Neuronal stem cell (in vitro differentiated cells): ENCODE results near the gene TMPRSS11A.

ENCODE experiments used
- DNase-seq: peaks from one replicate; pipeline ENCODE4 v3.0.0-alpha.2; 2013; ENCODE audit warnings: low spot score
- H2AFZ ChIP-seq: one replicate; pipeline ENCODE4 v1.6.1; 2013; ENCODE audit warnings: mild to moderate bottlenecking, low read length, inconsistent platforms
- H2AK5ac ChIP-seq: 2 replicates; pipeline ENCODE4 v1.6.1; 2013; ENCODE audit warnings: low read depth, mild to moderate bottlenecking, inconsistent platforms, low read length, moderate library complexity, mixed read lengths
- H2BK120ac ChIP-seq: 2 replicates; pipeline ENCODE4 v1.6.1; 2013; ENCODE audit warnings: low read depth, mild to moderate bottlenecking, inconsistent platforms, low read length, moderate library complexity, mixed read lengths
- H2BK12ac ChIP-seq: one replicate; pipeline ENCODE4 v1.6.1; 2013; ENCODE audit warnings: low read length, inconsistent platforms
- H2BK15ac ChIP-seq: 2 replicates; pipeline ENCODE4 v1.6.1; 2013; ENCODE audit warnings: mild to moderate bottlenecking, low read length, inconsistent platforms, mixed read lengths
- H2BK5ac ChIP-seq: one replicate; pipeline ENCODE4 v1.6.1; 2013; ENCODE audit warnings: inconsistent platforms, mild to moderate bottlenecking, low read length, moderate library complexity
- H3K14ac ChIP-seq: one replicate; pipeline ENCODE4 v1.6.1; 2013; ENCODE audit warnings: low read length, inconsistent platforms
- H3K18ac ChIP-seq: 2 replicates; pipeline ENCODE4 v1.6.1; 2013; ENCODE audit warnings: low read length, inconsistent platforms
- H3K23ac ChIP-seq: 2 replicates; pipeline ENCODE4 v1.6.1; 2013; ENCODE audit warnings: low read depth, mild to moderate bottlenecking, mixed read lengths, low read length, inconsistent platforms; ENCODE audit not compliant: poor library complexity
- H3K27ac ChIP-seq: replicated peaks from 3 replicates; pipeline ENCODE4 v1.5.1; 2013; ENCODE audit warnings: low read length, inconsistent platforms
- H3K27me3 ChIP-seq, 3 experiments: 2 replicates each; pipeline ENCODE4 v1.6.1; 2013; ENCODE audit warnings: low read length in 3 of 3, mild to moderate bottlenecking in 2 of 3, inconsistent platforms in 1 of 3, low read depth in 1 of 3, mixed read lengths in 1 of 3, moderate library complexity in 1 of 3; ENCODE audit not compliant: control insufficient read depth in 3 of 3, insufficient read depth in 3 of 3
- H3K36me3 ChIP-seq, 2 donors: replicated peaks in 1 of 2; 2 replicates each; pipeline ENCODE4 v1.6.1; 2013; ENCODE audit warnings: low read length in 2 of 2; ENCODE audit not compliant: control insufficient read depth in 2 of 2, insufficient read depth in 2 of 2
- H3K4ac ChIP-seq: 2 replicates; pipeline ENCODE4 v1.6.1; 2013; ENCODE audit warnings: inconsistent platforms, mild to moderate bottlenecking, low read length, moderate library complexity
- H3K4me1 ChIP-seq, 2 donors: 1 replicate in 1 of 2; 2 replicates in 1 of 2; pipeline ENCODE4 v1.6.1; 2013; ENCODE audit warnings: low read length in 2 of 2, low read depth in 1 of 2; ENCODE audit not compliant: control insufficient read depth in 2 of 2, insufficient read depth in 1 of 2
- H3K4me2 ChIP-seq: one replicate; pipeline ENCODE4 v1.6.1; 2013; ENCODE audit warnings: mild to moderate bottlenecking, low read length, inconsistent platforms; ENCODE audit not compliant: insufficient read depth, poor library complexity, severe bottlenecking
- H3K4me3 ChIP-seq, 2 donors: 2 replicates each; pipeline ENCODE4 v1.5.1; 2013; ENCODE audit warnings: low read length in 2 of 2, mild to moderate bottlenecking in 2 of 2, inconsistent platforms in 1 of 2, moderate library complexity in 1 of 2
- H3K79me1 ChIP-seq: one replicate; pipeline ENCODE4 v1.6.1; 2013; ENCODE audit warnings: low read depth, mild to moderate bottlenecking, inconsistent platforms, low read length, moderate library complexity
- H3K9ac ChIP-seq: one replicate; pipeline ENCODE4 v1.6.1; 2013; ENCODE audit warnings: mild to moderate bottlenecking, low read depth, low read length, inconsistent platforms; ENCODE audit not compliant: poor library complexity
- H3K9me3 ChIP-seq, 2 donors: replicated peaks in 1 of 2; 2 replicates each; pipeline versions ENCODE3 to v1.6.1; 2013; ENCODE audit warnings: low read length in 2 of 2, mild to moderate bottlenecking in 2 of 2, inconsistent platforms in 1 of 2, low read depth in 1 of 2, mixed read lengths in 1 of 2, moderate library complexity in 1 of 2; ENCODE audit not compliant: control insufficient read depth in 2 of 2, insufficient read depth in 1 of 2
- H4K8ac ChIP-seq: one replicate; pipeline ENCODE4 v1.6.1; 2013; ENCODE audit warnings: low read depth, mild to moderate bottlenecking, inconsistent platforms, low read length, moderate library complexity
- H4K91ac ChIP-seq: one replicate; pipeline ENCODE4 v1.6.1; 2013; ENCODE audit warnings: low read length, low read depth, mild to moderate bottlenecking, inconsistent platforms; ENCODE audit not compliant: poor library complexity
- WGBS, 2 donors: extraction: QIAGEN DNeasy Blood & Tissue Kit; methylation state at CpG; one replicate each; pipeline ENCODE4 v1.1.7; 2013; ENCODE audit warnings: missing lambda C conversion rate in 2 of 2, mixed read lengths in 1 of 2; ENCODE audit not compliant: insufficient read length in 2 of 2, insufficient replicate concordance in 1 of 2; ENCODE audit errors: extremely low coverage in 2 of 2; 5-methylcytosine and 5-hydroxymethylcytosine counted together

Gene TMPRSS11A

GRCh38 chr4:67988991-67989390 is 25.7 kb upstream of the TMPRSS11A start:
- no peak overlapping the region for H2BK15ac ChIP-seq
- H3K27me3 ChIP-seq, result no peaks in the 10 kb centered on the region
- no peak overlapping the region for H3K4me3 ChIP-seq
- H2BK12ac ChIP-seq, result no peak overlapping the region
- H3K9me3 ChIP-seq, result no peaks in the 10 kb centered on the region
- H2BK120ac ChIP-seq, result no peak overlapping the region
- no peaks in the 10 kb centered on the region for H3K4me1 ChIP-seq
- H2AFZ ChIP-seq, result no peak overlapping the region
- no peak overlapping the region for H3K18ac ChIP-seq
- no CpG with 5 or more reads among the region's 5 CpGs for WGBS, 2 donors
- H3K23ac ChIP-seq, result no peak overlapping the region
- H3K4ac ChIP-seq, result no peak overlapping the region
- no peak overlapping the region for H3K9ac ChIP-seq
- no peak overlapping the region for H3K4me2 ChIP-seq
- no peaks in the 10 kb centered on the region for H3K79me1 ChIP-seq
- no peak overlapping the region for H3K27ac ChIP-seq
- no peaks in the 10 kb centered on the region for H3K36me3 ChIP-seq
- no peak overlapping the region for H4K91ac ChIP-seq
- H3K14ac ChIP-seq, result no peak overlapping the region
- H2BK5ac ChIP-seq, result no peak overlapping the region
- DNase-seq, result no peak
- no peak overlapping the region for H4K8ac ChIP-seq
- H2AK5ac ChIP-seq, result no peak overlapping the region

- no peaks in the 10 kb centered on the region for H3K27me3 ChIP-seq
- H3K4me3 ChIP-seq, result no peak overlapping the region
- no peak overlapping the region for H4K8ac ChIP-seq
- H2BK15ac ChIP-seq, result no peak overlapping the region
- no peak overlapping the region for H2BK5ac ChIP-seq
- H3K27ac ChIP-seq, result no peak overlapping the region
- H4K91ac ChIP-seq, result no peak overlapping the region
- H3K9ac ChIP-seq, result no peak overlapping the region
- no peak overlapping the region for H2AFZ ChIP-seq
- DNase-seq, result no peak
- H3K18ac ChIP-seq, result no peak overlapping the region
- H3K4ac ChIP-seq, result no peak overlapping the region
- H3K4me1 ChIP-seq, result no peaks in the 10 kb centered on the region
- no peaks in the 10 kb centered on the region for H3K36me3 ChIP-seq
- no peaks in the 10 kb centered on the region for H3K9me3 ChIP-seq
- no peak overlapping the region for H3K14ac ChIP-seq
- H3K79me1 ChIP-seq, result no peaks in the 10 kb centered on the region
- H2BK12ac ChIP-seq, result no peak overlapping the region
- H3K4me2 ChIP-seq, result no peak overlapping the region
- no CpG with 5 or more reads among the region's 2 CpGs for WGBS, 2 donors
- H2BK120ac ChIP-seq, result no peak overlapping the region
- no peak overlapping the region for H2AK5ac ChIP-seq
- H3K23ac ChIP-seq, result no peak overlapping the region
Observed at GRCh38 chr4:67983333-67983732, 20.0 kb upstream of the TMPRSS11A start.

GRCh38 chr4:67980512-67980911 is 17.2 kb upstream of the TMPRSS11A start:
- Histone ChIP-seq H3K79me1 (no peaks in the 10 kb centered on the region), H3K4me1 (no peaks in the 10 kb centered on the region), H2BK5ac (no peak overlapping the region), H3K9me3 (no peaks in the 10 kb centered on the region), H3K4ac (no peak overlapping the region), H2AFZ (no peak overlapping the region), H3K27me3 (no peaks in the 10 kb centered on the region), H3K18ac (no peak overlapping the region), H3K4me2 (no peak overlapping the region), H4K8ac (no peak overlapping the region), H2BK15ac (no peak overlapping the region), H3K4me3 (no peak overlapping the region), H2BK120ac (no peak overlapping the region), H3K36me3 (no peaks in the 10 kb centered on the region), H2BK12ac (no peak overlapping the region), H3K23ac (no peak overlapping the region), H4K91ac (no peak overlapping the region), H3K27ac (no peak overlapping the region), H2AK5ac (no peak overlapping the region), H3K14ac (no peak overlapping the region), H3K9ac (no peak overlapping the region)
- WGBS, 2 donors, result no CpG with 5 or more reads among the region's 6 CpGs
- DNase-seq, result no peak

DNA sequence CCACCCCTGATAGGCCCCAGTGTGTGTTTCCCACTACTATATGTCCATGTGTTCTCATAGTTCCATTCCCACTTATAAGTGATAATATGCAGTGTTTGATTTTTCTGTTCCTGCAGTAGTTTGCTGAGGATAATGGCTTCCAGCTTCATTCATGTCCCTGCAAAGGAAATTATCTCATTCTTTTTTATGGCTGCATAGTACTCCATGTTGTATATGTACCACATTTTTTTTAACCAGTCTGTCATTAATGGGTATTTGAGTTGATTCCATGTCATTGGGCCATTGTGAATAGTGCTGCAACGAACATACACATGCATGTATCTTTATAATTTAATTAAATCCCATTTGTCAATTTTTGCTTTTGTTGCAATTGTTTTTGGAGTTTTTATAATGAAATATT is 10.3 kb upstream of the TMPRSS11A start:
- Histone ChIP-seq H3K4me2 (no peak overlapping the region), H3K9ac (no peak overlapping the region), H3K4me1 (no peaks in the 10 kb centered on the region), H2BK5ac (no peak overlapping the region), H3K18ac (no peak overlapping the region), H3K4me3 (no peak overlapping the region), H2BK120ac (no peak overlapping the region), H3K27me3 (no peaks in the 10 kb centered on the region), H2BK12ac (no peak overlapping the region), H3K36me3 (no peaks in the 10 kb centered on the region), H3K14ac (no peak overlapping the region), H4K91ac (no peak overlapping the region), H3K27ac (no peak overlapping the region), H3K79me1 (no peaks in the 10 kb centered on the region), H3K4ac (no peak overlapping the region), H3K23ac (no peak overlapping the region), H2AK5ac (no peak overlapping the region), H2BK15ac (no peak overlapping the region), H4K8ac (no peak overlapping the region), H2AFZ (no peak overlapping the region), H3K9me3 (no peaks in the 10 kb centered on the region)
- DNase-seq, result no peak
- WGBS, 2 donors, result no CpG with 5 or more reads among the region's 1 CpG
